IMR-90 (cell line): ENCODE results near the gene FKRP. TPM values are rescaled to one million over a fixed set of nuclear protein-coding genes. Genes with fewer than 3 reads are reported as not detected.

ENCODE experiments used
- ATAC-seq: fragments of 200-7000 bp; cut with Tn5 transposase; 2 replicates; pipeline ENCODE4 v1.9.1; 2020; ENCODE audit warnings: low read depth, mild to moderate bottlenecking, moderate library complexity
- BruUV-seq: library from RNA; stranded (reverse); fragments of 400-500 nt; replicated peaks from 2 replicates; lab custom pipeline; 2021; lab: Mats Ljungman, UMichigan
- CTCF ChIA-PET: fragments of 300-600 bp; formaldehyde crosslinking; extraction: SDS; loops from one replicate; lab custom pipeline; 2021; ENCODE audit warnings: antibody characterized with exemption; lab: Yijun Ruan, JAX
- POLR2A ChIA-PET: fragments of 300-600 bp; sonication (Branson Sonifier 250); formaldehyde crosslinking; loops from one replicate; lab custom pipeline; 2022; ENCODE audit warnings: antibody characterized with exemption; ENCODE audit not compliant: unreplicated experiment; lab: Charles Lee
- DNase-seq: peaks from one replicate; pipeline ENCODE4 v3.0.0; 2013
- H2AFZ ChIP-seq: replicated peaks from 2 replicates; pipeline ENCODE3; 2013; ENCODE audit warnings: low read length, mild to moderate bottlenecking; ENCODE audit not compliant: poor library complexity
- H2AK5ac ChIP-seq: 2 replicates; pipeline ENCODE4 v1.6.1; 2013; ENCODE audit warnings: low read depth, low read length, inconsistent platforms
- H2AK9ac ChIP-seq: replicated peaks from 2 replicates; pipeline ENCODE3; 2013; ENCODE audit warnings: mild to moderate bottlenecking, low read depth, low read length, moderate library complexity; ENCODE audit not compliant: poor library complexity
- H2BK120ac ChIP-seq: 2 replicates; pipeline ENCODE4 v1.6.1; 2013; ENCODE audit warnings: low read depth, low read length, inconsistent platforms
- H2BK15ac ChIP-seq: 3 replicates; pipeline ENCODE4 v1.6.1; 2013; ENCODE audit warnings: low read depth, low read length, inconsistent platforms
- H2BK20ac ChIP-seq: 2 replicates; pipeline ENCODE4 v1.6.1; 2013; ENCODE audit warnings: low read depth, mild to moderate bottlenecking, inconsistent platforms, low read length, moderate library complexity
- H2BK5ac ChIP-seq: 2 replicates; pipeline ENCODE4 v1.6.1; 2013; ENCODE audit warnings: mild to moderate bottlenecking, low read depth, low read length, inconsistent platforms; ENCODE audit not compliant: poor library complexity, severe bottlenecking
- H3K14ac ChIP-seq: replicated peaks from 2 replicates; pipeline ENCODE4 v1.6.1; 2013; ENCODE audit warnings: low read depth, low read length, inconsistent platforms
- H3K18ac ChIP-seq: 2 replicates; pipeline ENCODE4 v1.6.1; 2013; ENCODE audit warnings: low read depth, low read length, control low read depth
- H3K23ac ChIP-seq: 2 replicates; pipeline ENCODE4 v1.6.1; 2013; ENCODE audit warnings: low read depth, low read length, inconsistent platforms
- H3K27ac ChIP-seq: 2 replicates; pipeline ENCODE4 v1.5.1; 2013; ENCODE audit warnings: mild to moderate bottlenecking, control low read depth, low read length; ENCODE audit not compliant: insufficient read depth
- H3K27me3 ChIP-seq: 2 replicates; pipeline ENCODE4 v1.6.1; 2013; ENCODE audit warnings: low read length; ENCODE audit not compliant: control insufficient read depth, insufficient read depth
- H3K36me3 ChIP-seq: 2 replicates; pipeline ENCODE4 v1.6.1; 2013; ENCODE audit warnings: low read length, mixed read lengths; ENCODE audit not compliant: control insufficient read depth, insufficient read depth
- H3K4ac ChIP-seq: 2 replicates; pipeline ENCODE4 v1.6.1; 2013; ENCODE audit warnings: low read depth, low read length, inconsistent platforms
- H3K4me1 ChIP-seq: 2 replicates; pipeline ENCODE4 v1.6.1; 2013; ENCODE audit warnings: low read length, mixed read lengths; ENCODE audit not compliant: control insufficient read depth, insufficient read depth
- H3K4me2 ChIP-seq: 2 replicates; pipeline ENCODE4 v1.6.1; 2013; ENCODE audit warnings: low read depth, mild to moderate bottlenecking, control low read depth, low read length, moderate library complexity
- H3K4me3 ChIP-seq: 2 replicates; pipeline ENCODE4 v1.5.1; 2013; ENCODE audit warnings: low read depth, mild to moderate bottlenecking, control low read depth, low read length, moderate library complexity; ENCODE audit not compliant: insufficient read depth
- H3K56ac ChIP-seq: 2 replicates; pipeline ENCODE4 v1.6.1; 2013; ENCODE audit warnings: low read length, inconsistent platforms; ENCODE audit not compliant: insufficient read depth; ENCODE audit errors: extremely low read depth
- H3K79me1 ChIP-seq, 2 experiments: 2 replicates each; pipeline ENCODE4 v1.6.1; 2013; ENCODE audit warnings: low read length in 2 of 2, inconsistent platforms in 1 of 2, low read depth in 1 of 2
- H3K9ac ChIP-seq: 2 replicates; pipeline ENCODE4 v1.6.1; 2013; ENCODE audit warnings: low read depth, low read length, control low read depth
- H3K9me1 ChIP-seq: 2 replicates; pipeline ENCODE4 v1.6.1; 2013; ENCODE audit warnings: low read length, inconsistent platforms; ENCODE audit not compliant: insufficient read depth
- H3K9me3 ChIP-seq: 2 replicates; pipeline ENCODE4 v1.6.1; 2013; ENCODE audit warnings: low read length; ENCODE audit not compliant: control insufficient read depth, insufficient read depth
- H4K20me1 ChIP-seq: 2 replicates; pipeline ENCODE4 v1.6.1; 2013; ENCODE audit warnings: low read length, inconsistent platforms; ENCODE audit not compliant: insufficient read depth
- H4K5ac ChIP-seq: 2 replicates; pipeline ENCODE4 v1.6.1; 2013; ENCODE audit warnings: mild to moderate bottlenecking, low read depth, low read length, control low read depth
- H4K8ac ChIP-seq, 2 experiments: 2 replicates each; pipeline ENCODE4 v1.6.1; 2013; ENCODE audit warnings: low read depth in 2 of 2, low read length in 2 of 2, control low read depth in 1 of 2, inconsistent platforms in 1 of 2
- H4K91ac ChIP-seq: 2 replicates; pipeline ENCODE4 v1.6.1; 2013; ENCODE audit warnings: low read depth, low read length, inconsistent platforms; ENCODE audit not compliant: insufficient read depth
- BHLHE40 ChIP-seq: fragments of 150-350 bp; IDR thresholded peaks from 2 replicates; pipeline ENCODE4 v1.6.1; 2016; ENCODE audit warnings: mild to moderate bottlenecking, low read depth, low read length
- CHD1 ChIP-seq: IDR thresholded peaks from 2 replicates; pipeline ENCODE4 v1.6.1; 2012; ENCODE audit warnings: low read depth, low read length, improper control_type of control experiment
- CTCF ChIP-seq: conservative IDR thresholded peaks from 2 replicates; pipeline ENCODE4 v1.5.1; 2012; ENCODE audit warnings: mild to moderate bottlenecking, low read depth, low read length, improper control_type of control experiment
- MAFK ChIP-seq: IDR thresholded peaks from 2 replicates; pipeline ENCODE4 v1.6.1; 2012; ENCODE audit warnings: low read depth, low read length, improper control_type of control experiment
- POLR2A ChIP-seq: IDR thresholded peaks from 2 replicates; pipeline ENCODE4 v1.6.1; 2012; ENCODE audit warnings: mild to moderate bottlenecking, low read depth, low read length
- RCOR1 ChIP-seq: IDR thresholded peaks from 2 replicates; pipeline ENCODE4 v1.6.1; 2012; ENCODE audit warnings: mild to moderate bottlenecking, low read length, improper control_type of control experiment; ENCODE audit not compliant: insufficient replicate concordance
- SMC3 ChIP-seq: fragments of 150-350 bp; IDR thresholded peaks from 2 replicates; pipeline ENCODE4 v1.6.1; 2016; ENCODE audit warnings: low read depth, mild to moderate bottlenecking, antibody characterized with exemption, low read length, moderate library complexity
- WGBS, 2 experiments: methylation state at CpG; one replicate each; pipeline versions ENCODE4 v1.1.5 to v1.1.7; 2013; ENCODE audit warnings: missing lambda C conversion rate in 2 of 2; ENCODE audit not compliant: insufficient read length in 1 of 2; ENCODE audit errors: extremely low coverage in 2 of 2; 5-methylcytosine and 5-hydroxymethylcytosine counted together
- dilution Hi-C: fragments of 300-500 bp; cut with HindIII; formaldehyde crosslinking; loops from one replicate; pipeline ENCODE4 v1.14.3; 2018; ENCODE audit warnings: low sequenced_read_pairs; ENCODE audit not compliant: unreplicated experiment
- in situ Hi-C: fragments of 300-500 bp; cut with MboI; formaldehyde crosslinking; loops from 3 replicates; pipeline ENCODE4 v1.14.3; 2019; ENCODE audit warnings: low sequenced_read_pairs, inconsistent platforms, mixed read lengths
- intact Hi-C: fragments of 100-400 bp; cut with micrococcal nuclease; formaldehyde crosslinking; loops from 2 replicates; pipeline ENCODE4 v1.10.0; 2022
- polyA plus RNA-seq, 3 experiments: library from polyadenylated mRNA; depleted of rRNA; stranded (reverse); fragments of >200 nt; gene quantifications; 2 replicates each; pipeline ENCODE4 v1.2.3, GENCODE V29; 2012; ENCODE audit warnings: low replicate concordance in 1 of 3
- total RNA-seq: library from RNA; depleted of rRNA; stranded (reverse); fragments of >200 nt; gene quantifications from 2 replicates; pipeline ENCODE4 v1.2.3, GENCODE V29; 2012

FKRP gene
- total and polyA plus RNA-seq, 2 of the 4 experiments (the other 2 are of a cell fraction): 6.1 to 25.3 TPM

- POLR2A ChIA-PET: interaction anchor here (0.6 kb wide), 1 partner anchor 26 kb away, joined by 7 read pairs; no protein-coding TSS in a partner anchor
- in situ Hi-C loops: no loop called here
Measured at GRCh38 chr19:46698395-46699321, 47.2 kb upstream of the FKRP start.

More at GRCh38 chr19:46698395-46699321, 47.2 kb upstream of the FKRP start:
- no peak overlapping the region for H2BK20ac ChIP-seq
- H3K9me1 ChIP-seq: 0 out of 2 replicates have a peak, but pooled peaks cover 6% of the 10 kb centered on the region
- no peak overlapping the region for H2BK5ac ChIP-seq
- DNase-seq: no peak
- peak overlapping the region; percentile 61 for H2AK9ac ChIP-seq
- H3K27me3 ChIP-seq: no peaks in the 10 kb centered on the region
- no peaks in the 10 kb centered on the region for H3K4me1 ChIP-seq
- no peak overlapping the region for H2BK15ac ChIP-seq
- H3K4me3 ChIP-seq: no peak overlapping the region
- H4K20me1 ChIP-seq: peaks cover 19% of the 10 kb centered on the region; the same call in 1 of the 2 replicates
- no peak overlapping the region for H4K8ac ChIP-seq
- no peak for ATAC-seq
- no peak overlapping the region for H4K91ac ChIP-seq
- no peak overlapping the region for H3K27ac ChIP-seq
- CTCF ChIA-PET: no interaction called here
- no peak overlapping the region for H2BK120ac ChIP-seq
- BruUV-seq: no TSS peak
- H3K23ac ChIP-seq: no peak overlapping the region
- H2AK5ac ChIP-seq: no peak overlapping the region
- intact Hi-C loops: no loop called here
- peaks cover 64% of the 10 kb centered on the region for H3K36me3 ChIP-seq
- no peak overlapping the region for H3K14ac ChIP-seq
- H3K79me1 ChIP-seq: peaks cover 0 to 15% of the 10 kb centered on the region in 2 experiments; a peak in 3 of 4 replicates
- H3K18ac ChIP-seq: no peak overlapping the region
- no peak overlapping the region for H4K5ac ChIP-seq
- 92% methylated on average over 5 of the region's 11 CpGs; no CpG with 5 or more reads in 1 of the 2 experiments for WGBS, 2 experiments
- TF ChIP-seq MAFK: no peak
- TF ChIP-seq CHD1: no peak
- TF ChIP-seq SMC3: no peak
- TF ChIP-seq CTCF: no peak
- TF ChIP-seq BHLHE40: no peak
- no peak for TF ChIP-seq POLR2A
- TF ChIP-seq RCOR1: no peak
- H2AFZ ChIP-seq: peak overlapping the region; percentile 39
- no peak overlapping the region for H3K4me2 ChIP-seq
- H3K9ac ChIP-seq: no peak overlapping the region
- H3K4ac ChIP-seq: no peak overlapping the region
- H3K56ac ChIP-seq: no peak overlapping the region
- no peaks in the 10 kb centered on the region for H3K9me3 ChIP-seq
- dilution Hi-C loops: no loop called here
